Measurements from ENCODE around the gene ZSCAN5C. TPM values are rescaled to one million over a fixed set of nuclear protein-coding genes. Genes with fewer than 3 reads are reported as not detected.
"Not testable (repeated sequence)": the region's sequence is repeated elsewhere in the genome, so short reads cannot be mapped to it uniquely, and the experiment has no call there.

ZSCAN5C gene
- total RNA-seq, 1 donor from 2014 or later = not detected

DNA sequence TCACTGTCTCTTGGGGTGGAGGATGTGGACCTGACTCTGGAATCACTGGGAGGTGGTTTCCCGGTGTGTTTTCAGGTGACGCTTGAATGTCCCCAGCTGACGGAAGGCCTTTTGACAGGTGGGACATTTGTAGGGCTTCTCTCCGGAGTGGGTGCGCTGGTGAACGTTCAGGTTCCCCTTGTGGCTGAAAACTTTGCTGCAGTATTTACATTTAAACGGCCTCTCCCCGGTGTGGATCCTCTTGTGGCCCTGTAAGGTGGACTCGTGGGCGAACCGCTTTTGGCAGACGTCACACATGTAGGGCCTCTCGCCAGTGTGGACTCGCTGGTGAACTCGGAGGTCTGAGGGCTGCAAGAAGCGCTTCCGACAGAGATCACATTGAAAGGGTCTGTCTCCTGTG lies 12.3 kb upstream of the ZSCAN5C start:
- no peak for ATAC-seq
- no peak for DNase-seq (ENCODE audit: missing footprints)
- intact Hi-C loops (cut with DNase I) = no loop called here

DNA sequence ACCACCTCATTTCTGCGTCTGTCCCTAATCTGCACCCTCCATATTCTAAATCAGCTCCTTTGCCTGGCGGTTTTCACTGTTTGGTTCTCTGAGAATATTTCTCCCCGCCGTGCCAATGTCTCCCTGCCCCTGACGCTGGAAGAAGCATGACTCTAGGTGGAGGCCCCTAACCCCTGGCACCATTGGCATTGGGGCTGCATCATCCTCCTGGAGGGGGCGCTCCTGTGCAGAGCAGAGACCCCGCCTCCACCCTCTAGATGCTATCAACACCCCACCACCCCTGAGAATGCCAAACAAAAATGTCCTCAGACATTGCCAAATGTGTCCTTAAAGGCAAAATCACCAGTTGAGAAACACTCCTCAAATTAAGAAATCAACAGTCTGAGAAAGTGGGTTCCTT lies 11.0 kb upstream of the ZSCAN5C start:
- ATAC-seq (no peak), DNase-seq (ENCODE audit: missing footprints) (no peak)
- intact Hi-C loops (cut with DNase I) = no loop called here

DNA sequence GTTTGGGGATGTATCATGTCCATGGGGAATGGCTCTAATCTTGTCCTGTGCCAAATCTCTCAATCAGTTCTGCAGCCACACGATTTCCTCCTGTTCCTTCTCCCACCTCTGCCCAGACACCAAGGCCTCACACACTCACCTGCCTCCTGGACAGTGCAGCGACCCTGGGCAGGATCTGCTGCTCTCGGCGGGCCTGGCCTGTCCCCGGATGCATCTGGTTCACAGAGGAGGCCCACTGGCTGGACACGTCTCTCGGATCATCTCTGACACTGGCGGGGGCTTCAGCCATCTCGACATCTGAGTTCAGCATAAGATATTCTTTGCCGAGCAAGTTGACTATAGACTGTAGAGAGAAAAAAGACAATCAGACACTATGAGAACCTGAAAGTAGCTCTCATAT lies 10.4 kb upstream of the ZSCAN5C start:
- no peak for ATAC-seq
- no peak for DNase-seq (ENCODE audit: missing footprints)
- intact Hi-C loops (cut with DNase I) = no loop called here

- DNase-seq (ENCODE audit: missing footprints) (no peak), ATAC-seq (no peak)
- intact Hi-C loops (cut with DNase I) = no loop called here
These were observed 8.0 kb upstream of the ZSCAN5C start for GRCh38 chr19:56193981-56194640.

DNA sequence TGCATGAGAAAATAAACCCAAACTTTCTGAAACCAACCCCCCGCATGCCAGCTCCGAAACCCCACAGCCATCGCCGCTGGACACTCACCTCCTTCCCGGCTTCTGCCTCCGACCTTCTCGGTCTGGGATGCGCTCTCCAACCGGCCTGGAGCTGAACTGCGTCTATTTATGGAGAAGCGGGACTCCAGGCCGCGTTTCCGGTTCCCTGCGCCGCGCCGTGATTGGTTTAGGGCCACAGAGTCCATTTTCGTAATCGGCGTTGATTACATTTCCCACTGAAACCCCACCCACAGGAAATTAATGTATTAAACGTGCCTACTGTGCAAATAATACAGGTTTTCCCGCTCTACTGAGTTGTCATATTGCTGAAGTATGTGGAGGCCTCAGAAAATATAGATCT lies 4.4 kb upstream of the ZSCAN5C start, which contains the start of gene ZSCAN5B:
ZSCAN5B (minus strand) TSS at position 138 of the 400 bp plus-strand sequence. CDS start 4,731 bp downstream, outside the sequence.
- intact Hi-C loops (cut with DNase I); ATAC-seq: not testable (repeated sequence)

DNA sequence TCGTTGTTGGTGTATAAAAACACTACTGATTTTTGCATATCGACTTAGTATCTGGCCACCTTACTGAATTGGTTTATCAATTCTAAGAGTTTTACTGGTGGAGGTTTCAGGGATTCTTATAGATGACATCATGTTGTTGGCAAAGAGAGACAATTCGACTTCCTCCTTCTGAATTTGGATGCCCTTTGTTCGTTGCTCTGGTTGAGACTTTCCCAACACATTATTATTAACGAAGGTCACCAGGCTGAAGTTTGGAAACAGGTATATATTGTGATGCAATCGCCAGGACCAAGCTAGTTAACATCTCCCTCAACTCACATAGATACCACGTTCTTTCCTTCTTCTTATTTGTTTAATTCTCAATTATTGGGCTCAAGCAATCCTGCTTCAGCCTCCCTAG lies 2.4 kb upstream of the ZSCAN5C start:
- ATAC-seq = no peak
- DNase-seq (ENCODE audit: missing footprints) = no peak
- intact Hi-C loops (cut with DNase I) = no loop called here

More for the DNA sequence above, 4.4 kb upstream of the ZSCAN5C start, which contains the start of gene ZSCAN5B:
- not testable (repeated sequence) for DNase-seq (ENCODE audit: missing footprints)

DNA sequence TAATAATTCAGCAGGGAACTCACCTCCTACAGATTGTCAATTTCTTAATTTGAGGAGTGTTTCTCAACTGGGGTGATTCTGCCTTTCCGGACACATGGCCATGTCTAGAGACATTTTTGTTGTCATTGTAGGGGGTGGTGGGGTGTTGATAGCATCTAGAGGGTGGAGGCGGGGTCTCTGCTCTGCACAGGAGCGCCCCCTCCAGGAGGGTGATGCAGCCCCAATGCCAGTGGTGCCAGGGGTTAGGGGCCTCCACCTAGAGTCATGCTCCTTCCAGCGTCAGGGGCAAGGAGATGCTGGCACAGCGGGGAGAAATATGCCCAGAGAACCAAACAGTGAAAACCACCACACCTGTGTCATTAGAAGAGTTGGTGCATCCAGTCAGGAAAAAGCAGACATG lies 5.5 kb downstream of the ZSCAN5C start:
- DNase-seq (ENCODE audit: missing footprints); ATAC-seq; intact Hi-C loops (cut with DNase I): not testable (repeated sequence)

DNA sequence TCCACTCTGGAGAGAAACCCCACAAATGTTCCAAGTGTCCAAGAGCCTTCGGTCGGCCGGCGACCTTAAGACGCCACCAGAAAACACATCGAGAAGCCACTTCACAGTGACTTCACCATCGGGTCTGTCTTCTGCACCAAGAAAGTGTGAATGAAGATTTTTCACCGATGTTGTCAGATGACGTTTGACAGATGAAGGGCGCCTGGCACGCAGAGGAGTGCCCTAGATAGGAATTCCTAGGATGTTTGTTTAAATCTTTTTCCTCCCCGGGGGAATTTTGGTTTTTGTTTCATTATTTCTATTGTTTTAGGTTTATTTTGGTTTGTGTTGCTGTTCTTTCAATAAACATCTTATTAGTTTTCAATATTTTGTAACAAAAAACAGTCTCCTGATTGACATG lies 7.0 kb downstream of the ZSCAN5C start:
- no peak for ATAC-seq
- intact Hi-C loops (cut with DNase I) = no loop called here
- no peak for DNase-seq (ENCODE audit: missing footprints)

GRCh38 chr19:56210036-56210435 lies 8.0 kb downstream of the ZSCAN5C start:
- ATAC-seq; intact Hi-C loops (cut with DNase I); DNase-seq (ENCODE audit: missing footprints): not testable (repeated sequence)

DNA sequence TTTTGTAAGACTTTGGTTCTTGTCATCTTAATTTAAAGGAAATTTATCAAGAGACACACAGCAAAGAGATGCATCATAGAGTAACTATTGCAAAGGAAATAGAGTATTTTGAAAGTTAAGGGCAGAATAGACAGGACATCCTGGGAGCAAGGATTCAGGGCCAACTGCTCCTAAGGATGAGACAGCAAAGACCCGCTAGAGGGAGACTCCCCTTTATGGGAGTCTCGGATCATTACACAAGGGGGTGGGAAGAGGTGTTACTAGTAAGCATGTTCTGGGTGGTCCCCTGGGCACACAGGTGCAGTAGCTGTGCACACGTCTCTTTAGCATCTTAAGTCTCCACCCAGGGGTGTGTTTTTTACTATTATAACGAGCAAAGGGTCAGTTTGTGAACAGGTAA lies 9.6 kb downstream of the ZSCAN5C start:
- DNase-seq (ENCODE audit: missing footprints) (no peak), ATAC-seq (no peak)
- intact Hi-C loops (cut with DNase I) = no loop called here

- no peak for DNase-seq (ENCODE audit: missing footprints)
- no peak for ATAC-seq
- intact Hi-C loops (cut with DNase I) = no loop called here
These were observed 15.2 kb downstream of the ZSCAN5C start for GRCh38 chr19:56217039-56217949.

DNA sequence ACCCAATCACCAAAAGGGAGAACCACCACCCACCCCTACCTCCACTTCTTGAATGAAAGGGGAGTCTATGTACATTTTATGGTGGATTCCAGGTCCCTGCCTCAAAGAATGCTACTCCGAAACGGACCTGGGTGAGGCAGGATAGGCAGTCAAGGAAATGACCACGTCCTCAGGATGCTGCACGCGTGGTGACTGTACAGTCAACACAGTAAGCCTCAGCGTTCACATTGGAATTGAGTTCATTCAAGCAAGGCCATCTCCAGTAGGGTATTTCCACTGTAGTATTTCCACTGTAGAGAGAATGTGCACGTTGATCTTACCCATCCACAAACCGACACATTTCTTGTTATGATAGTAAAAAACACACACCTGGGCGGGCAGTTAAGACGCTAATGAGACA lies 16.9 kb downstream of the ZSCAN5C start:
- ATAC-seq = no peak
- intact Hi-C loops (cut with DNase I) = no loop called here
- no peak for DNase-seq (ENCODE audit: missing footprints)

GRCh38 chr19:56221442-56221841 lies 19.4 kb downstream of the ZSCAN5C start:
- intact Hi-C loops (cut with DNase I); DNase-seq (ENCODE audit: missing footprints); ATAC-seq: not testable (repeated sequence)

GRCh38 chr19:56221851-56222250 lies 19.8 kb downstream of the ZSCAN5C start:
- intact Hi-C loops (cut with DNase I) = no loop called here
- no peak for ATAC-seq
- DNase-seq (ENCODE audit: missing footprints) = no peak

GRCh38 chr19:56222901-56223300 lies 20.8 kb downstream of the ZSCAN5C start:
- no peak for ATAC-seq
- intact Hi-C loops (cut with DNase I) = no loop called here
- DNase-seq (ENCODE audit: missing footprints) = no peak

GRCh38 chr19:56223481-56223880 lies 21.4 kb downstream of the ZSCAN5C start:
- no peak for ATAC-seq
- intact Hi-C loops (cut with DNase I) = no loop called here

DNA sequence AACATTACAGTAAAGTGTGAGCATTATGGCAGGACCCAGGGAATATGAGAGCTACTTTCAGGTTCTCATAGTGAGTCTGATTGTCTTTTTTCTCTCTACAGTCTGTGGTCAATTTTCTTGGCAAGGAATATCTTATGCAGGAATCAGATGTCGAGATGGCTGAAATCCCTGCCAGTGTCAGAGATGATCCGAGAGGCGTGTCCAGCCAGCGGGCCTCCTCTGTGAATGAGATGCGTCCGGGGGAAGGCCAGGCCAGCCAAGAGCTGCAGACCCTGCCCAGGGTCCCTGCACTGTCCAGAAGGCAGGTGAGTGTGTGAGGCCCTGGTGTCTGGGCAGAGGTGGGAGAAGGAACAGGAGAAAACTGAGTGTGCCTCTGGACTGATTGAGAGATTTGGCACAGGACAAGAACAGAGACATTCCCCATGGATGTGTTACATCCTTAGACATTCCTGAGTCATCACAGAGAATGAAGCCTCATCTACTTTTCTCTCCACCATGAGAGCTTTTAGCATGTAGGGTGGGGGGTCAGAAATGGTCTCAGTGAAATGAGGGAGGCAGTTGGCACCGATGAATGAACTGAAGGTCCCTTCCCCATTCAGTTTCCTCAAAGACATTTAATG lies 43.2 kb downstream of the ZSCAN5C start:
- ATAC-seq (no peak), DNase-seq (ENCODE audit: missing footprints) (no peak)
- intact Hi-C loops (cut with DNase I) = no loop called here

More at GRCh38 chr19:56223481-56223880, 21.4 kb downstream of the ZSCAN5C start:
- no peak for DNase-seq (ENCODE audit: missing footprints)

DNA sequence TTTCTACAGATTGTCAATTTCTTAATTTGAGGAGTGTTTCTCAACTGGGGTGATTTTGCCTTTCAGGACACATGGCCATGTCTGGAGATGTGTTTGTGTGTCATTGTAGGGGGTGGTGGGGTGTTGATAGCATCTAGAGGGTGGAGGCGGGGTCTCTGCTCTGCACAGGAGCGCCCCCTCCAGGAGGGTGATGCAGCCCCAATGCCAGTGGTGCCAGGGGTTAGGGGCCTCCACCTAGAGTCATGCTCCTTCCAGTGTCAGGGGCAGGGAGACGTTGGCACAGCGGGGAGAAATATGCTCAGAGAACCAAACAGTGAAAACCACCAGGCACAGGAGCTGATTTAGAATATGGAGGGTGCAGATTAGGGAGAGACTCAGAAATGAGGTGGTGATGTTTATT lies 43.7 kb downstream of the ZSCAN5C start:
- ATAC-seq; intact Hi-C loops (cut with DNase I); DNase-seq (ENCODE audit: missing footprints): not testable (repeated sequence)

GRCh38 chr19:56248736-56249338 lies 46.8 kb downstream of the ZSCAN5C start:
- DNase-seq (ENCODE audit: missing footprints); ATAC-seq; intact Hi-C loops (cut with DNase I): not testable (repeated sequence)

All from Right ventricle myocardium inferior (tissue), 1 donor.